Sigmoid colon (tissue), 4 donors: ENCODE data around the gene ST6GALNAC3.

Source experiments
- EP300 ChIP-seq, 4 donors: sonication (generic); formaldehyde crosslinking; IDR thresholded peaks; one replicate each; pipeline ENCODE4 v1.6.1; 2017; ENCODE audit warnings: antibody characterized with exemption in 4 of 4
- TF ChIP-seq, protein P1 (sequence below), 4 experiments: fragments of 450-650 bp in 3 of 4; fragments of 200-600 bp in 1 of 4; IDR thresholded peaks; one replicate each; pipeline ENCODE4 v1.5.1; 2016 to 2019; ENCODE audit warnings: antibody characterized with exemption in 4 of 4, mild to moderate bottlenecking in 3 of 4, moderate library complexity in 2 of 4

DNA sequence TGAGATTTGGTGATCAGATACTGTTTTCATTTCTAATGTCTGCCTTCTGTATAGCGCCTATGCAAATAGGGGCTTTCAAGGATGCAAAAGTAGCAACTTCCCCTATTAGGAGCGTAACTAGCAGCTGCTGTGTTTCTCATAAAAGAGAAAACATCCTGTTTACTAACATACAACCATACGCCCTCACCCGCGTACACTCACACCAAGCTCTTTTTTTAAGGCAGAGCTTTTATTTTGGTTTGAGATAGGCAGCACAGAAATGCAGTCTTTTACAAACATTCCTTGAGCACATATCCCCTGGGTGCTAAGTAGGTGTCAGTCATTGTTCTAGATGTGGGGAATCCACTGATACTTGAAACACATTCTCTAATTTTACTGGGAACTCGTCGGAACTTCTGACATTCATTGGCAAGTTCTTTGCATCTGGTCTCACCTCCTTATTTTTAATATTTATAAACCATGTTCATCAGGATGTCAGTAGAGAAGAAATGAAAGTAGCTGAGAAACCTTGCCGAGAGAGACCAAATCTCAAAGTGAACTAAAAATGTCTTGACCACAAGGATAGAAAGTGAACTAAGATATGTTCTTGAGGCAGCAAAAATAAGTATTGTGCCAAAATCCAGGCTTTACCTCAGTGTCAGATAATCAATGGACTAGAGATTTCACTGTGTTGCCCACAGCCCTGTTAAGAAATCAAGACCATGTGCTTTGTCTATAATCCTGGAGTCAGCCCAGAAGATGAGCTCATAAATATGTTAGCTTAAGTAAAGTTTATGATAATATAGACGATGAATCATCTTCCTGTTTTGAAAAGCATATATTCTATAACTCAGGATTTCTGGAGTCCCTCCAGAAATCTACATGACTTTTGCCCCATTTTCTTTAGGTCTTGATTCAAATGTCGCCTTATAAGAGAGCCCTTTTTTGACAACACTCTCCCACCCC is 350.9 kb downstream of the ST6GALNAC3 start:
- TF ChIP-seq, protein P1, sequence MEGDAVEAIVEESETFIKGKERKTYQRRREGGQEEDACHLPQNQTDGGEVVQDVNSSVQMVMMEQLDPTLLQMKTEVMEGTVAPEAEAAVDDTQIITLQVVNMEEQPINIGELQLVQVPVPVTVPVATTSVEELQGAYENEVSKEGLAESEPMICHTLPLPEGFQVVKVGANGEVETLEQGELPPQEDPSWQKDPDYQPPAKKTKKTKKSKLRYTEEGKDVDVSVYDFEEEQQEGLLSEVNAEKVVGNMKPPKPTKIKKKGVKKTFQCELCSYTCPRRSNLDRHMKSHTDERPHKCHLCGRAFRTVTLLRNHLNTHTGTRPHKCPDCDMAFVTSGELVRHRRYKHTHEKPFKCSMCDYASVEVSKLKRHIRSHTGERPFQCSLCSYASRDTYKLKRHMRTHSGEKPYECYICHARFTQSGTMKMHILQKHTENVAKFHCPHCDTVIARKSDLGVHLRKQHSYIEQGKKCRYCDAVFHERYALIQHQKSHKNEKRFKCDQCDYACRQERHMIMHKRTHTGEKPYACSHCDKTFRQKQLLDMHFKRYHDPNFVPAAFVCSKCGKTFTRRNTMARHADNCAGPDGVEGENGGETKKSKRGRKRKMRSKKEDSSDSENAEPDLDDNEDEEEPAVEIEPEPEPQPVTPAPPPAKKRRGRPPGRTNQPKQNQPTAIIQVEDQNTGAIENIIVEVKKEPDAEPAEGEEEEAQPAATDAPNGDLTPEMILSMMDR (IDR thresholded peaks at IDR 0.05), result no peak
- TF ChIP-seq EP300 (IDR thresholded peaks at IDR 0.05), result no peak
